Hindlimb muscle (tissue), 1 donor: ENCODE measurements around the gene FAT1. TPM values are rescaled to one million over a fixed set of nuclear protein-coding genes. Genes with fewer than 3 reads are reported as not detected.
"Not testable (repeated sequence)": the region's sequence is repeated elsewhere in the genome, so short reads cannot be mapped to it uniquely, and the experiment has no call there.

Experiments
- DNase-seq: peaks from one replicate; pipeline ENCODE4 v3.0.0-alpha.2; 2013
- polyA plus RNA-seq: library from polyadenylated mRNA; unstranded; fragments of 120-200 nt; gene quantifications from one replicate; pipeline ENCODE4 v1.2.1, GENCODE V29; 2013; ENCODE audit not compliant: insufficient read length

Gene FAT1
- polyA plus RNA-seq, 1 donor, result 107 TPM

- DNase-seq, result no peak
These were observed 25.6 kb downstream of the FAT1 start for GRCh38 chr4:186698028-186698427.

GRCh38 chr4:186695392-186695791, 28.3 kb downstream of the FAT1 start:
- no peak for DNase-seq

- no peak for DNase-seq
These were observed 29.8 kb downstream of the FAT1 start for GRCh38 chr4:186693894-186694293.

- no peak for DNase-seq
These were observed 30.4 kb downstream of the FAT1 start for GRCh38 chr4:186693159-186693815.

- DNase-seq, result no peak
These were observed 32.3 kb downstream of the FAT1 start for GRCh38 chr4:186691396-186691795.

GRCh38 chr4:186689476-186689875, 34.2 kb downstream of the FAT1 start:
- no peak for DNase-seq

- no peak for DNase-seq
These were observed 35.3 kb downstream of the FAT1 start for GRCh38 chr4:186688150-186688943.

GRCh38 chr4:186687265-186687664, 36.4 kb downstream of the FAT1 start:
- no peak for DNase-seq

GRCh38 chr4:186685767-186686183, 37.9 kb downstream of the FAT1 start:
- DNase-seq, result no peak

GRCh38 chr4:186684889-186685309, 38.8 kb downstream of the FAT1 start:
- no peak for DNase-seq

- no peak for DNase-seq
These were observed 39.4 kb downstream of the FAT1 start for GRCh38 chr4:186684220-186684619.

- no peak for DNase-seq
These were observed 43.0 kb downstream of the FAT1 start for GRCh38 chr4:186680641-186681040.

GRCh38 chr4:186676531-186677161, 47.0 kb downstream of the FAT1 start:
- DNase-seq, result no peak

- no peak for DNase-seq
These were observed 53.9 kb downstream of the FAT1 start for GRCh38 chr4:186669735-186670134.

GRCh38 chr4:186669159-186669731, 54.4 kb downstream of the FAT1 start:
- peak; percentile 34 for DNase-seq

- DNase-seq, result no peak
These were observed 56.9 kb downstream of the FAT1 start for GRCh38 chr4:186666750-186667149.

GRCh38 chr4:186666252-186666651, 57.4 kb downstream of the FAT1 start:
- DNase-seq, result no peak

- DNase-seq, result no peak
These were observed 63.3 kb downstream of the FAT1 start for GRCh38 chr4:186660403-186660802.

- DNase-seq, result no peak
These were observed 63.7 kb downstream of the FAT1 start for GRCh38 chr4:186659935-186660334.

- DNase-seq, result not testable (repeated sequence)
These were observed 64.2 kb downstream of the FAT1 start for GRCh38 chr4:186659456-186659855.

- DNase-seq, result no peak
These were observed 65.0 kb downstream of the FAT1 start for GRCh38 chr4:186658657-186659056.

- no peak for DNase-seq
These were observed 65.9 kb downstream of the FAT1 start for GRCh38 chr4:186657764-186658163.

- DNase-seq, result no peak
These were observed 69.7 kb downstream of the FAT1 start for GRCh38 chr4:186653969-186654368.
